T-helper 22 cell (primary cell): ENCODE results near the gene DSTYK.
"Not testable (repeated sequence)": the region's sequence is repeated elsewhere in the genome, so short reads cannot be mapped to it uniquely, and the experiment has no call there.

Source experiments
- DNase-seq: peaks from one replicate; pipeline ENCODE4 v3.0.0-alpha.2; 2020; ENCODE audit warnings: low read depth

The DSTYK gene

DNA sequence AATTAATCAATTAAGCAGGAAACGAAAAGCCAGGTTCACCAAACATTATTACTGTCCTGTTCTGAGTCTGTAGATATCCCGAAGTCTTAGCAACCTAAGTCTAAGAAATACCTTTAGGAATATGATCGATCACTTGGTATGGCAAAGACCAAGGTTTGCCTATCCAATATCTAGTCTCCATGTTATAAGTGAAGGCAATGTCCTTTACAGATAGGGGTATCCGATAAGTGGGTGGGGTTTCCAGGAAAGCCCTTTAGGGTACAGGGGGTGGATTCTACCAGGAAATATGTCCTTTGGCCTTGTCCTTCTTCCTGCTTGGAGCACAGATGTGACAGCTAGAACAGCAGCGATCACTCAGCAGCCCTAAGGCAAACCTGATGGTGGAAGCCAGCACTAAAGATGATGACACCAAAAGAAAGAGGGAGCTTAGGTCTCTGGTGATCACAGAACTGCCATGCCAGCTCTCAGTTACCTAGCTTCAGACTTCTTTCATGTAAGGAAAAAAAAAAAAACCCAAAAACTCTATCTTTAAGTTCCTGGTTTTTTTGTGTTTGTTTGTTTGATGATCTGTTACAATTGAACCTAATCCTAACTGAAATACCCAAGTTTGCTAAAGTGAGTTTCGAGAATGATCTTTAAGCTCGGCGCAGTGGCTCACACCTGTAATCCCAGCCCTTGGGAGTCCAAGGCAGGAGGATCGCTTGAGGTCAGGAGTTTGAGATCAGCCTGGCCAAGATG is 40.8 kb downstream of the DSTYK start:
- no peak for DNase-seq

DNA sequence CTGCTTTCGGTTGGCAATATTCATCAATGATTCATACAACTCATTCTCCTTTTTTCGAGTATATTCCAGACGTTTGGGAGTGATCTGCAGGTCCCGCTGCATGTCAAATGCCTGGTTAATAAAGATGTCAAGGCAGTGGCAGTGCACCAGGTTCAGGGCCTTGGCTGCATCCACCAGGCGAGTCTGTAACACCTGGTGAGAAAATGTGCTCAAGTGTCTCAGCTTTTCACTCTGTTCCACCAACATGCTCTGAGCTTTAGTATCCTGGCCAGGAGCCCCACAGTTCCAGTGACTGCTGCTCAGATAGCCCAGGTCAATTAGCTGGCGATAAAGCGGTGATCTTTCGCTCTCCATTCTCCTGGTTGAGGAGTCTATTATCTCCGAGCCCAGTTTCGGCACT is 42.3 kb downstream of the DSTYK start:
- no peak for DNase-seq

DNA sequence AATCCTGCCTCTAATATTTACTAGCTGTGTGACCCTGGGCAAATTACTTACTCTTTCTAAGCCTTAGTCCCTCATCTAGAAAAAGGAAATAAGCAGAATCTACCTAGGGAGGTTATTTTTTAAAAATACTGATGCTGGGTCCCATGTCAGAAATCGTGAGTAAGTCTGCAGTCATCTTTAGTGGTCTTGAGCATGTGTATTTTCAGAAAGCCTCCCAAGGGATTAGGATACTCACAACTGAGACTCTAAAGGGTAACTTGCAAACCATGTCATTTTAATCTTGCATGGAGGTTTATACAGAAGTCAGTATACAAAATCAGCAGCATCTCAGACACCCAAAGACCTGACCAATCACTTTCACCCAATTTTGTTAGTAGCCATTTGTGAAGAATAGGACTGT is 43.2 kb downstream of the DSTYK start:
- DNase-seq: no peak

DNA sequence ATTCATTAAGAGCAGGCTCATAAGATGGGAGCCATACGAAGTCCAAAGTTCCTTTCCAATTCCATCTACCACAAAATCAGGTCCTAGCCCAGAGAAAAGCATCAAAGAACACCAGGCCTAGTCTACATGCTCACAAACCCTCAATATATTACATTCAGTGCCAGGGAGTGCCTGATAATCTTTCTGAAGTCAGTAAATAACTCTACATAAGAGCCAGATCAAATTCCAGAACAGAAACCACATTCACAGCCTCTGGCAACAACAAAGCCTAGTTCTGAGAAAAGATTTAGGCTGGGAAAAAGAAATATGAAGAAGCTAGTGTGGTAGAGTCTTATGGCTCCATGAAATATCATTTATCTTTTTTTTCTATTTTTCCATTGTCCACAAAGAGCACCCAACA is 49.2 kb downstream of the DSTYK start:
- no peak for DNase-seq

DNA sequence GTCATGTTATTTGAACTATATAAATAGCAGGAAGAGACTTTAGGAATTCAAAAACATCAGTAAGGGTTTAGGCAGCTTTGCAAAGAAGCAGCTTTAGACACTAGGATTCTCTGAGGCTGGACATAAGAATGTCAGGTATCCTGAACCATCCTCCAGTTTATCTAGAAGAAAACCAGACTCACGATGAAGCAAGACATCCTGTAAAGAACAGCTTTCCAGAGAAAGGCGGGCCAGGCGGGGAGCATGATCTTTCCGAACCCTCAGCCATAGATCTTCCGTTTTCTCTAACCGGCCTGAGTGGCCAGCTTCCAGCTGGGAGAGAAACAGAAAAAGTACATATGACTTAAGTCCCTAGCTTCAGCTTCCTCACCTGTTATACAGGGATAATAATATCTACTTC is 50.4 kb downstream of the DSTYK start:
- DNase-seq: no peak

DNA sequence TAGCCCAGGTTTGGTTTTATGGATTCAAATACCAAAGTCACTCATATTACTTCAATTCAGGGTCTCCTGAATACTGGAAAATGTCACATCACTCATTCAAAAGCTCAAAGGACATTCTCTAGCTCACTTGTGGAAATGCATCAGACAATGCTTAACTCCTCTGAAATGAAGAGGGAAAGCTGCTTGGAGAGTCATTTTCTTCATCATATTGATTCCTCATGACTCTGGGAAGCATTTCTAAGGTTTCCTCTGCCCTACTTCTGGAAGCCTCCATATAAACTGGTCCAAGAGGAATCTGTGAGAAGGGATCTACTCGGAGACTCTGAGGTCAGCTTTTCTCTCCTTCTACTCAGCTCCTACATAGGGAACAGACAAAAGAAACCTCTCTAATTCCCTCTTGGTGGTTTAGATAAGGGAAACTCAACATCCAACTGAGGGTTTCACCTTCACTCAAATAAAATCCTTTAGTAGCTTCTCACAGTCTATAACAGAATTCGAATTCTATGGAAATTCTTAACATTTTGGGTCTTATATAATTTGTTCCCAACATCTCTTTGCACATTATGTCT is 53.4 kb downstream of the DSTYK start:
- DNase-seq: no peak

DNA sequence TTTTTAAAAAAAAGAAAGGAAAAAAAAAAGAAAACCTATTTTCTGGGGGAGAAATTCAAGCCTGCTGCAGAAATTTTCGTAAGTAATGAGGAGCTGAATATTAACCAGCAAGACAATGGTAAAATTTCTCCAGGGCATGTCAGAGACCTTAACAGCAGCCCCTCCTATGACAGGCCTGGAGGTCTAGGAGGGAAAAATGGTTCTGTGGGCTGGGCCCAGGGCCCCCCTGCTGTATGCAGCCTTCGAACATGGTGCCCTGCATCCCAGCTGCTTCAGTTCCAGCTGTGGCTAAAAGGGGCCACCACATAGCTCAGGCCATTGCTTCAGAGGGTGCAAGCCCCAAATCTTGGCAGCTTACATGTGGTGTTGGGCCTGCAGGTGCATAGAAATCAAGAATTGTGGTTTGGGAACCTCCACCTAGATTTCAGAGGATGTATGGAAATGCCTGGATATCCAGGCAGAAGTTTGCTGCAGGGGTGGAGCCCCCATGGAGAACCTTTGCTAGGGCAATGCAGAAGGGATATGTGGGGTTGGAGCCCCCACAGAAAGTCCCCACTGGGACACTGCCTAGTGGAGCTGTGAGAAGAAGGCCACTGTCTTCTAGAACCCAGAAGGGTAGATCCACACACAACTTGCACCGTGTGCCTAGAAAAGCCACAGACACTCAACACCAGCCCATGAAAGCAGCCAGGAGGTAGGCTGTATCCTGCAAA is 55.7 kb downstream of the DSTYK start:
- not testable (repeated sequence) for DNase-seq

DNA sequence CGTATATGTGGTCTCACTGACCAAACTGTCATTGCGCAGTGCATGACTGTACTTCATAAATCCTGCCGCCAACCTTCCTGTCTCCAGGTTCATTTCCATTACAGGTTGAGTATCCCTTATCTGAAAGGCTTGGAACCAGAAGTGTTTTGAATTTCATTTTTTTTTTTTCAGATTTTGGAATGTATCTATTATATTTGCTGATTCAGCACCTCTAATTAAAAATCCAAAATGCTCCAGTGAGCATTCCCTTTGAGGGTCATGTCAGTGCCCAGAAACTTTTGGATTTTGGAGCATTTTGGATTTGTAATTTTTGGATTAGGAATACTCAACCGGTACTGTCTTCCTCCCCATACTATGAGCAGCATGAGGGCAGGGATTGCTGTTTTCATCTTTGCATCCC is 59.0 kb downstream of the DSTYK start:
- no peak for DNase-seq

DNA sequence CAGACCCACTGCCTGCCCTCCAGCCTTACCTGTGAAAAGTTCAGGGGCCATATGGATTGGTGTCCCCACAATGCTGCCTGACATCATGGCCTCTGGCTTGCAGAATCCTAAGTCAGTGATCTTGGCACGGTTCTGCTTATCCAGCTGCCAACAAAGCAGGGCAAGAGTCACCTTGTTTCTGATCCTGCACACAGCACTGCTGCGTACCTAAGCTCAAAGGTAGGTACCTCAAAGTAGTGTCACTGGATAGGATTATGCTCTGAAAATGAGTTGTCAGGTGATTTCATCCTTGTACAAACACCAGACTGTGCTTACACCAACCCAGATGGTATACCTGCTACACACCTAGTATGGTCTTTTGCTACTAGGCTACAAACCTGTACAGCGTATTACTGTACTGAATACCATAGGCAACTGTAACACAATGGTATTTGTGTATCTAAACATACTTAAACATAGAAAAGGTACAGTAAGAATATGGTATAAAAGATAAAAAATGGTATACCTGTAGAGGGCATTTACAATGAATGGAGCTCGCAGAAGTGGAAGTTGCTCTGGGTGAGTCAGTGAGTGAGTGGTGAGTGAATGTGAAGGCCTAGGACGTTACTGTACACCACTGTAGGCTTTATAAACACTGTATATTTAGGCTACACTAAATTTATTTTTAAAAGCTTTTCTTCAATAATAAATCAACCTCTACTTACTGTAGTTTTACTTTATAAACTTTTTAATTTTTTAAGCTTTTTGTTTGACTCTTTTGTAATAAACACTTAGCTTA is 60.7 kb downstream of the DSTYK start:
- no peak for DNase-seq

DNA sequence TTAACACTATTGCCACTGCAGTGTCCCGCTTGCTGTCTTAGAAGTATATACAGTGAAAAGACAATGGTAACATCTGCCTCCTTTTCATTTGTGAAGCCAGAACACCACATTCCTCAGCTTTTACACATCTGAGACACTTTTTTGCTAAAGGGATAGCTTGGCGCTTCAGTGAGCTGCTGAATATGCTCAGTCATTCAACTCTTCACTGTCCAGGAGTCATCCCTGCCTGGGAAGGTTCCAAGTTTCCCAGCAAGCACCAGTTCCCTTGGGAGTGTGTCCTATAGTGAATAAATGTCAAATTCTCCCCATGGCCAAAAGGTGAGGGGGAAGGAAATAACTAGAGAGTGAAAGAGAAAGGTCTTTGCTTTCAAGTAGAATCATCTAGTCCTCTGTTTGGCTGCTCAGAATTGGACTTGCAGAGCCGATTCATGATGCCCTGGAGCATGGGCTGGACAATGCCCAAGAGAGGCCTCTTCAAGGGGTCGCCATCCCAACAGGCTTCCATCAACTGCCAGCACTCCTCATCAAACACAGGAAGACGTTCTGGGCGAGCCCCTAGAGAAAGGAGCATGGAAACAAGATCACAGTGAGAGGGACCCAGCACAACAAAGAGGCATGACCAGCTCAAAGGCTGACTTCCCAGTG is 64.2 kb downstream of the DSTYK start:
- no peak for DNase-seq

DNA sequence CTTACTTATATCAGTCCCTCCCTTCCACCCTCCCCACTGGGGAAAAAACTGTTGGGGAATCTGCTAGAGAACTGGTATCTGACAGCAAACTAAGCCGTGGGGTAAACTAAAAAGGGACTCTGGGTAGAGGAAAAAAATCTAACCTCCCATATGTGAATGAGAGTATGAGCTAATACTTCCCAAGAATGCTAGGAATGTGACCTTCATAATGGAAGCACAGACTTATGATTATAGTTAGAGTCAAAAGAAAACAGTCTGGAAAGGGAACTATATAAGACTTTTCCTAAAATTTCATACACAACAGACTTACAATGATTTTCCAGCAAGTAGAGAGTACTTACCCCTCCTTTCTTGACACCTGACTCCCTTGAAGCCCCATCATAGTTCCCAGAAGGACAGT is 66.8 kb downstream of the DSTYK start:
- DNase-seq: no peak

DNA sequence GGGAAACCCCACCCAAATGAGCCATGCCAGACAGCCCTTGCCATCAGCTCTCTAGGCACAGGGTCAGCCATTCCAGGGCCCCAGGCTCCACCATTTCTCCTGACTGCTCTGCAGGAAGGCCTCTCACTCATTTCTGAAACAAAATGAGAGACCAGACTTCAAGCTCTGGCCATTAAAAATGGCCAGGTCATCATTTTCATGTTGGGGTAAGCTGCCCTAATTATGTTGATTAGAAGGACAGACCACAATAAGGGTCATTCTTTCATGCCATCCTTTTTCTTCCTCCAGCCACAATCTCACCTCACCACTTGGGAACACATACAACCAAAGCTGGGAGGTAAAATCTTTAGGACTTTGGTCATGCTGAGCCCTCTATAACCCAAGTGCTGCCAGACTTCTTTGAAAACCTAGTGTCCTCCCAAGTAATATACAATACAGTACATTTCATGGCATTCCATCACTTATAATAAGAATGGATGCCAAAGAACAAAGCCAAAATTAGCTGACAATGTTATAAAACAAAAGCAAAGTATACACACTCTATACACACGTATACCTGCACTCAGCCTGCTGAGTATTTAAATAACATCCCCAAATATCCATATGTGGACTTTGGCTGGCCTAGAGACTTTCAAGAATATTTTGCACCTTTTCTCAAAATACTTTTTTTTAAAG is 67.3 kb downstream of the DSTYK start:
- no peak for DNase-seq

DNA sequence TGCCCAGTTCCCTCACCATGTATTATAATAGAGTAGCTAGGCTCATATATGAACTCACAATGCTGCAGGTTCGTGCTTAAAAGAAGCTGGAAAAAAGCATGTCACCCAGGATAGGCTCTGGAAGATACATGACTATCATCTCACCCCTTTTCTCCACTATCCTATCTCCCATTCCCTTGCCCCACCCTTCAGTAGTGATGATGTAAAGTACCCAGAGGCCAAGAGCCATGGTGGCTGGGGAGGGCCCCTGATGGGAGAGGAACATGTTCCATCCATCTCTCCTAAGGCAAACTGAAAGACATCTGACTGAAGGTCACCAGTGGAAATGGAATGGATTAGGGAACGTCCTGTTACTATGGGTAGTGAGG is 69.4 kb downstream of the DSTYK start:
- DNase-seq: no peak

DNA sequence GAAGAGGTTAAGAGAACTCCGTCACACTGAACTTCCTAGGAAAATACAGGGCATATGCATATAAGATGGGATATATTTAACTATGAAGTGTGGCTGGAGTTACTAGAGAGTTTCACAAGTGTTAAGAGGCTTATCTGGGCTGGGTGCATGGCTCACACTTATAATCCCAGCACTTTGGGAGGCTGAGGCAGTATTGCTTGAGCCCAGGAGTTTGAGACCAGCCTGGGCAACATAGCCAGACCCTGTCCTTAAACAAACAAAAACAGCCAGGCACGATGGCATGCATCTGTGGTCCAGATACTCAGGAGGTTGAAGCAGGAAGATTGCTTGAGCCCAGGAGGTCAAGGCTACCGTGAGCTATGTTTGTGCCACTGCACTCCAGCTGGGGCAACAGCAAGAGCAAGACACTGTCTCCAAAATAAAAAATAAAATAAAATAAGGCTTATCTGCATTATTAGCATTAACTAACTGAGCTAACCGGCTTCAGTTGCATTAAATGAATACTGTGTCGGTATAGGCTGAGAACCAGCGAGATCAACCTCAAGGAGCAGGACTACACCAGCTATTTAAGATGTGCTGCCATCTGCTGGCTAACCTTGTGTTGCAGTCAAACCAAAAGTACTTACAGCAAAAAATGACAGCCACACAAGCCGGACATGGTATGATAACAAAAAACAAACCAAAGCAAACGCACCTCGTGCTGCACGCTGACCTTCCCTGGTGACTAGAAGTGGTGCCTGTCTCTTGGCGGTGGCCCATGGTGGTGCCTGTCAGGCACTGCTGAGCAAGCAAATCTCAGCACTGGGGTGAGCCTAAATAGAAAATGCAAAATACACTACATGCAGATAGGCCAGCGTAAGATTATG is 70.0 kb downstream of the DSTYK start:
- peak; percentile 34 for DNase-seq

DNA sequence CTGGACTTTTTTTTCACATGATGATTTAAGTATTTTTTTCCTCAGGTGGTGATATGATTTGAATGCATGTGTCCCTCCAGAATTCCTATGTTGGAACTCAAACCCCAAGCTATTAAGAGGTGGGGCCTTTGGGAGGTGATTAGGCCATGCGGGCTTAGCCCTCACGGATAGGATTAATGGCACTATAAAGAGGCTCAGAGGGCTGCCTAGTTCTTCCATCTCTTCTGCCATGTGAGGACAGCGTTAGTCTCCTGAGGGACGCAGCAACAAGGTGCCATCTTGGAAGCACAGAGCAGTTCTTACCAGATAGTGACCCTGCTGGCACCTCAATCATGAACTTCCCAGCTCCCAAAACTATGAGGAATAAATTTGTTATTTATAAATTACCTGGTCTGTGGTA is 71.4 kb downstream of the DSTYK start:
- DNase-seq: no peak

DNA sequence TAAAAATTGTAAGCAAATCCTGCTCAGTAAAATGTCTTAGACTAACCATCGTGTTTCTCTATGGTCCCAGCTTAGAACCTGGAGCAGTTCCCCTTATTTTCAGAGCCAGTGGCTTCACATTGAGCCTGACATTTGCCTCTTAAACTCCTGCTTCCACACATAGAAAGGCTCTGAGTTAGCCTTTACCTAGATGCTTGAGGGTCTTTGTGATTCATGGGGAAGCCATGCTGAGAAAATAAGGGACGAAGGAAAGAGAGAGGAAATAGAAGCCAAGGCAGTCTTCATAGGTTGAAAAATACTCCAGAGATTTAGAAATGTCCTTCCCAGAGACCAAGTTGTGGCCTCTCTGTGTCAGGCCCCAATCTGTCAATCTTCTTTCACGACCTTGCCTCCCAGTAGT is 73.6 kb downstream of the DSTYK start:
- DNase-seq: no peak

DNA sequence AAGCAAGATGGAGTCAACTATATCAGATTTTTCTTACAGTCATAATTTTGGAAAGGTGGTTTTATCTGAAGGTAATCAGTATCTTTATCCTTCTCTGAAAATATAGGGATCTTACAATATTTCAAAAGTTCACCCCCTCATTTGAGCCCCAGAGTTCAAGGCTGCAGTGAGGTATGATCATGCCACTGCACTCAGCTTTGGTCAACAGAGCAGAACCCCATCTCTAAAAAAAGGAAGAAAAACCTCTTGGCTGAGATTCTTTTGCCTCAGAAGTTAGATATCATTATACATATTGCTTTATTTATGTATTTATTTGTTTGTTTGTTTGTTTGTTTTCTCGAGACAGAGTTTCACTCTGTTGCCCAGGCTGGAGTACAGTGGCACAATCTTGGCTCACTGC is 78.2 kb downstream of the DSTYK start:
- DNase-seq: no peak

DNA sequence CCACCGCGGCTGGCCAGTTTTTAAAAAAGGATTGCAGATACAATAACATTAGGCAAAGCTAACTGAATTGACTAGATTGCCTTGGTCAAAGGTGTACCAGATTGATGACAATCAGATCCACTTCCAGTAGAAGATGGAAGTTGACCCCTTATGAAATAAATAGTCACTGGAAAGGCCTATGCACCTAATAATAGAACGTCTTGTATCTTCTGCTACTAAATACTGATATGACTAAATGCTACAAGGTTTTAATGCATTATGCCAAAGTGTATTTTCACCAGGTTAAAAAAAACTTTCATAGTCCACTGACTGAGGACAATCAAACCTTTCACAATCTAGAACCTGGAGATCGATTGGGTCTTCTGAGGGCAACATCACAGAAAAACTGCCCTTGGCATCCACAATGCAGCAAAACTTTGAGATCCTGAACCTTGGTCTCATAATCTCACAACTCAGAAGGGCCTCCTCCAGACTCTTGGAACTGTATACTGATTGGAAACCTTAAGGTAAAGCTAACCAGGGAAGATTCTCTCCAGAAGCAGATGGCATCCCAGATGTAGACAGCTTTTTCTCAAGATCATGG is 82.0 kb downstream of the DSTYK start:
- DNase-seq: no peak

DNA sequence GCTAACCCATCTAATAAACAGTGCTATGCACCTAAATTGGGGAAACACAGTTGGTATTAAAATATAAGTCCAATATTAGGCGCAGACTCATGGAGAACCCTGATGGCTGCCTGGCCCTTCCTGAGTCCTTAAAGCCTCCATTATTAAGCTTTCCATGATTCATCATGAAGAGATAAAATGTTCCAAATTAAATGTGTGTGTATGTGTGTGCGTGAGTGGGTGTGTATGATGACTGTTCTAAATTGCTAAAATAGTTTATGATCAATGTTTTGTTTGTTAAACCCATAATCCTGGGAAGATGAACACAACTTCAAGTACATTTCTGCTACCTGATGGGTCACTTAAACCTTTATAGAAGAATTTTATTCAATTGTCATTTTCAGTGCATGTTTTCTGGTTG is 83.5 kb downstream of the DSTYK start:
- no peak for DNase-seq

DNA sequence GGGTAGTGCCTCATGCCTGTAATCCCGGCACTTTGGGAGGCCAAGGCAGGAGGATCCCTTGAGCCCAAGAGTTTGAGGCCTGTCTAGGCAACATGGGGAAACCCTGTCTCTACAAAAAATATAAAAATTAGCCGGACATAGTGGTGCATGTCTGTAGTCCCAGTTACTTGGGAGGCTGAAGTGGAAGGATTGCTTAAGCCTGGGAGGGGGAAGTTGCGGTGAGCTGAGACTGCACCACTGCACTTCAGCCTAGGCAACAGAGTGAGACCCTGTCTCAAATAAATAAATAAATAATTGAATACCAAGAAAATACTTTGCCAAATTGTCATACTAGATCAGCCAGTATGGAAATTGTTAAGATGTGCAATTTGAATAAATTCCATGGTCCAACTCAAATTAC is 83.9 kb downstream of the DSTYK start:
- DNase-seq: no peak
